Measurements from ENCODE around the gene TMEM240.
"Not testable (repeated sequence)": the region's sequence is repeated elsewhere in the genome, so short reads cannot be mapped to it uniquely, and the experiment has no call there.

TMEM240 gene

GRCh38 chr1:1523226-1523625 lies 17.2 kb downstream of the TMEM240 start:
- not testable (repeated sequence) for FAIRE-seq

GRCh38 chr1:1522536-1522935 lies 17.9 kb downstream of the TMEM240 start:
- not testable (repeated sequence) for FAIRE-seq

- no peak for FAIRE-seq
These were observed 19.1 kb downstream of the TMEM240 start for GRCh38 chr1:1521331-1521730.

DNA sequence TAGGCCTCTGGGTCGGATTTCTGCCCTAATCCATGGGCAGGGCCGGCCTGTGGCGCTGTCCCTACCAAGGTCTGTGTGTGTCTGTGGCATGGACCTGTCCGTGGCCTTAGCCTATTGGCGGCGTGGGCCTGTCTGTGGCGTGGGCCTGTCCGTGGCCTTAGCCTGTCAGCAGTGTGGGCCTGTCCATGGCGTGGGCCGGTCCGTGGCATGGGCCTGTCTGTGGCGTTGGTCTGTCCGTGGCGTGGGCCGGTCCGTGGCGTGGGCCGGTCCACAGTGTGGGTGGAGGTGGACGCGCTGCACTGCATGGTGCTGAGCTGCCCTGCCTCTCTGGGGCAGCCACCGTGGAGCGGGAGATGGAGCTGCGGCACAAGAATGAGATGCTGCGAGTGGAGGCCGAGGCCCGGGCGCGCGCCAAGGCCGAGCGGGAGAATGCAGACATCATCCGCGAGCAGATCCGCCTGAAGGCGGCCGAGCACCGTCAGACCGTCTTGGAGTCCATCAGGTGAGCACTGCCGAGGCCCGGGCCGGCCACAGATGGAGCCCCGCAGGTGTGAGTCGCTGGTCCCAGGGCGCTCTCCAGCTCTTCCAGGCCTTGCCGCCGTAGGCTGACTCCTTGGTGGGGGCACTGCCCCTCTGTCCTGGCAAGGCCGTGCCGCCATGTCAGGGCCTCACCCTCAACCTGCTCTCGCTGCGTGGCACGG lies 20.5 kb downstream of the TMEM240 start:
- not testable (repeated sequence) for FAIRE-seq

DNA sequence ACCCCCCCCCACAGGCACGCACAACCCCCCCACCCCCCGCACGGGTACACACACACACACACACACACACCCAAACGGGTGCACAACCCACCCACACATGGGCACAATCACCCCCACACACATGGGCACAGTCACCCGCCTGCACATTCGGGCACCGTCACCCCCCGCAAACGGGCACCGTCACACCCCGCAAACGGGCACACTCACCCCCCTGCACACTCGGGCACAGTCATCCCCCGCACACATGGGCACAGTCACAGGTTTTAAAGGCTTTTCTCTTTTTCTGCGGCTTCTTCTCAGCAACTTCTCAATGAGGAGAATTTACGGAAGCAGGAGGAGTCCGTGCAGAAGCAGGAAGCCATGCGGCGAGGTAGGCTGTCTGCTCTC lies 21.8 kb downstream of the TMEM240 start:
- FAIRE-seq: not testable (repeated sequence)

GRCh38 chr1:1517973-1518620 lies 22.3 kb downstream of the TMEM240 start:
- FAIRE-seq: no peak

GRCh38 chr1:1516923-1517322 lies 23.5 kb downstream of the TMEM240 start:
- FAIRE-seq: not testable (repeated sequence)

- not testable (repeated sequence) for FAIRE-seq
These were observed 26.0 kb downstream of the TMEM240 start for GRCh38 chr1:1514376-1514775.

- not testable (repeated sequence) for FAIRE-seq
These were observed 26.7 kb downstream of the TMEM240 start for GRCh38 chr1:1513675-1514074.

DNA sequence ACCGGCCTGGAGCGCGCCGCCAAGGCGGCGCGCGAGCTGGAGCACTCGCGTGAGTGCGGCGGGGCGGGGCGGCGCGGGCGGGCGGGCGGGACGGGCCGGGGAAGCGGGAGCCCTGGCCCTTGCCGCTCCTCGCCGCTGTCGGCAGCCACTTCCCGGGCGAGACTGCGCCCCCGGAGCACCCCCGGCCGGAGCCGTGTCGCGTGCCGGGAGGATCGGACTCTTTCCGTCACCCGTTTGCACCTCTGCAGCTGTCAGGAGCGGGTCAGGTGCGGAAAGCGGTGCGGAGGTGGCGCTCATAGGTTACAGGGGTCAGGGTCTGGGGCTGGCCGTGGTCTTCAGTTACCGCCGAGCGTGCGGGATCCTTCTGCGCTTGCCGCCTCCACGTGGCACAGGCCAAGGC lies 28.0 kb downstream of the TMEM240 start:
- not testable (repeated sequence) for FAIRE-seq

DNA sequence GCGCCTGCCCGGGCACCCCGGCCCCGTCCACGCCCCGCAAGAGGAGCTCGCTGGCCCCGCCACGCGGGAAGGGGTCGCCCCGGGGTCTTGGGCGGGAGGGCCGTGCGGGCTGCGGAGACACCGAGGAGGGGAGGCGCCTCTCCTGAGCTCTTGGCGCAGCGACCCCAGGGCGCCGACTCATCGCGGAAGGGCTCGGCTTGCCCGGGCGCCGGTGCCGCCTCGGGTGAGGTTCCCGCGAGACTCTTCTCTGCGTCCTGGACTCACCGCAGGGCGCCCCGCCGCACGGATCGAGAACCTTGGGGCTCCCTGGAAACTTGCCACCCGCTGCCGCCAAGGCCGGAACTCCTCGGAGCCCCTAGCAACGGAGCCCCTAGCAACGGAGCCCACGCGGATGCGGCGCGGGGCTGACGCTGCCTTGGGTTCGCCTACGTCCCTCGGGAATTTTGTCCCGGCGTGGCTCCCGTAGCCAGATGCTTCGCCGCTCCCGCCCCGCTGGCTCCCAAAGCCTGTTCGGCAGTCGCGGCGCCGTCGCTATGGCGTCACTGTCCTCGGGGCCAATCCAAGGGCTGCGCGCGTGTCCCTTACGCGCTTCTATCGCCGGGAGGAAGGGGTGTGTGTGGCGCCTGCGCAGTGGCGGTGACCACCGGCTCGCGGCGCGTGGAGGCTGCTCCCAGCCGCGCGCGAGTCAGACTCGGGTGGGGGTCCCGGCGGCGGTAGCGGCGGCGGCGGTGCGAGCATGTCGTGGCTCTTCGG lies 28.7 kb downstream of the TMEM240 start, which contains the start of gene ATAD3A:
TSS of gene ATAD3A (plus strand) at position 630 of the 753 bp plus-strand sequence. CDS start at position 737, 107 bp downstream.
- peak; percentile 19 for FAIRE-seq

DNA sequence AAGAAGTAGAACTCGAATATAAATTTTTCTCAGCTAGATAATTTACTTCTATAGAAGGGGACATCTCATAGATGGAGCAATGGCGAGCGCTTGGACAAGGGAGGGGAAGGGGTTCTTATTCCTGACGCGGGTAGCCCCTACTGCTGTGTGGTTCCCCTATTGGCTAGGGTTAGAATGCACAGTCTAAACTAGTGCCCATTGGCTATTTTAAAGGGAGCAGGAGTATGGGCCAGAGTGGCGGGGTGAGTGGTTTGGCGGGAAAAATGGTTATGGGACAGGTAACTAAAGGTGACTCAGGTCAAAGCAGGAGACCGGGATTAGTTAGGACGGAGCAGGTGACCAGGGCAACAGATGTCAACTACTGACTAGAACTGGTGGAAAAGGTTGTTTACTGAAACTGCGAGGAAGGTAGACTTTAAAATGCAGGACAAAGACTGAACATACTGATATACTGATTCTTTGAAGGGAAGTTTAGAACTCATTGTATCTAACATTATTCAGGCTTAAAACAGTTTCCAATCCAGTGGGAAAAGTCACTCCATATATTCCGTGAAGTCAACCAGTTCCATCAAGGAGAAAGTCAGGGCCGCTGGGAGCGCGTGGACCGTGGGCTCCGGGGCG lies 29.4 kb downstream of the TMEM240 start:
- FAIRE-seq: no peak

DNA sequence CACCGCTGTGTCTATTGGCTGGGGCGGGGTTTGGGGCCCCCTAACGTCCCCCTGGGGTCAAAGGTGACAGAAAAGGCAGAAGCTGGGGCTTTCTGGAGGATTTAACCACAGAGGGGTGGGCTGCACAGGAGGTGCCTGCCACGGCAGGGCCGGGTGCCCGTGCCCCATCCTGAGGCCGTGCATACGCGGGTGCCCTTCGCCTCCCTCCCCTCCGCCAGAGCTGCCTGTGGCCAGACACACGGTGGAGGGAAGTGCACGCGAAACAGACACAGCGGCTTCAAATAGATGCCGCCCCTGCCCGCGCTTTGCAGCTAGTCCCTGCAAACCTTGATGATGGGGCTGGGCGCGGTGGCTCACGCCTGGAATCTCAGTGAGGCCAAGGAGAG lies 31.0 kb downstream of the TMEM240 start:
- FAIRE-seq: not testable (repeated sequence)

DNA sequence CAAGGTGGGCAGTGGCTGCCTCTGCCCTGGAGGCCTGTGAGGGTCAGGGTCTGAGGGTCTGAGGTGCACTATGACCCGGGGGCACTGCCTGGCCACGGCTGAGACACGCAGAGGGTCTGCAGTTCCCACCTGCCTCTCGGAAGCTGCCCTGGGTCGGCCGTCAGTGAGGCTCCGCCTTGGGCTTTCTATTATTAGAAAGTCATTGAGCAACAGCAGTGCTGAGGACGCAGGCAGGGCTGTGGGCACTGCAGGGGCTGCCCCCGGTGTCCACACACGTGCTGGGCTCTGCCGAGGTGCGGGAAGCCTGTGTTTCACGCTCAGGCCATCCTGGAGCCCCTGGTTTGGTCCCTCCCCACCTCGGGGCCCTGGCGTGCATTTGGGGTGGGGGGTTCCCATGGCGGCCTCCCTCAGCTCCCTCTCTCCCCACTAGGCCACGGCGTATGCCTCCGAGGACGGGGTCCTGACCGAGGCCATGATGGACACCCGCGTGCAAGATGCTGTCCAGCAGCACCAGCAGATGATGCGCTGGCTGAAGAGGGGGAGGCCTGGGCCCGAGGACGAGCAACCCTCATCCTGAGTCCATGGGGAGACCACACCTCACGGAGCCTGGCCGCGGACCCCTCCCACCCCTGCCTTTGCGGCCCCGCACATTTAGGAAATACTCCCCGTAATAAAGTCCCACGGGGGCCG lies 31.5 kb downstream of the TMEM240 start:
- not testable (repeated sequence) for FAIRE-seq

DNA sequence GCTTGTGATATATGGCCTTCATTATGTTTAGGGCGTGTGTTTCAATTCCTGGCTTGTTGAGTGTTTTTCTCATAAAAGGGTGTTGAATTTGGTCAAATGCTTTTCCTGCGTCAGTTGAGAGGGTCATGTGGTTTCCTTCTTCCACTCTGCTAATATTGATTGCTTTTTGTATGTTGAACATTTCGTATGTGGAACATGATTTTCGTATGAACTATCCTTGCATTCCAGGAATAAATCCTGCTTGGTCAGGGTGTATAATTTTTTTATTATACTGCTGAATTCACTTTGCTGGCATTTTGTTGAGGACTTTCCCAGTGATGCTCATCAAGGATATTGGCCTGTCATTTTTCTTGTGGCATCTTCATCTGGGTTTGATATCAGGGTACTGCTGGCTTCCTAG lies 33.1 kb downstream of the TMEM240 start:
- FAIRE-seq: no peak

- FAIRE-seq: not testable (repeated sequence)
These were observed 34.6 kb downstream of the TMEM240 start for GRCh38 chr1:1505801-1506200.

DNA sequence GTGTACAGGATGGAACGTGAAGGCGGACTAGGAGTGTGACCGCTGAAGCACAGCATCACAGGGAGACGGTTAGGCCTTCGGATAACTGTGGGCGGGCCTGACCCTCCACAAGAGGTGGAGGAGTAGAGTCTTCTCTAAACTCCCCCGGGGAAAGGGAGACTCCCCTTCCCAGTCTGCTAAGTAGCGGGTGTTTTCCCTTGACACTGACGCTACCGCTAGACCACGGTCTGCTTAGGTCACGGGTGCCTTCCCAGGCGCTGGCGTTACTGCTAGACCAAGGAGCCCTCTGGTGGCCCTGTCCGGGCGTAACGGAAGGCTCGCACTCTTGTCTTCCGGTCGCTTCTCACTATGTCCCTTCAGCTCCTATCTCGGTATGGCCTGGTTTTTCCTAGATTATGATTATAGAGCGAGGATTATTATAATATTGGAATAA lies 35.0 kb downstream of the TMEM240 start:
- peak; percentile 63 for FAIRE-seq

GRCh38 chr1:1504777-1505365 lies 35.6 kb downstream of the TMEM240 start:
- not testable (repeated sequence) for FAIRE-seq

DNA sequence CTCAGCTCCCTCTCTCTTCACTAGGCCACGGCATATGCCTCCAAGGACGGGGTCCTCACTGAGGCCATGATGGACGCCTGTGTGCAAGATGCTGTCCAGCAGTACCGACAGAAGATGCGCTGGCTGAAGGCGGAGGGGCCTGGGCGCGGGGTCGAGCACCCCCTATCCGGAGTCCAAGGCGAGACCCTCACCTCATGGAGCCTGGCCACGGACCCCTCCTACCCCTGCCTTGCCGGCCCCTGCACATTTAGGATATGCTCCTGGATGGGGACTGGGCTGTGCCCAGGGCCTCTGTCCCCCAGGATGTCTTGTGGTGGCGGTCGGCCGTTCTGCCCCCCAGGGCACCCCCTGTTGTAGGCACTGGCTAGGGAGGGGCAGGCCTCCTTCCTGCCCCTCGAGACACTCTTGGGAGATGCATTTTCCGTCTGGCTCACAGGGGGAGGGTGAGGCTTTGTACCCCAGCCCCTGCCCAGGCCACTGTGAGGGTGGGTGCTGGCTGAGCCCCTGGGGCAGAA lies 44.9 kb downstream of the TMEM240 start:
- not testable (repeated sequence) for FAIRE-seq

GRCh38 chr1:1494311-1494710 lies 46.1 kb downstream of the TMEM240 start:
- not testable (repeated sequence) for FAIRE-seq

- FAIRE-seq: no peak
These were observed 48.8 kb downstream of the TMEM240 start for GRCh38 chr1:1491601-1492000.

All from TTC549 (cell line).